BE2C (cell line): ENCODE measurements around the gene TCF4.
A peak's percentile ranks its signal among the peaks of the same experiment; 100 is the strongest.
"Not testable (repeated sequence)": the region's sequence is repeated elsewhere in the genome, so short reads cannot be mapped to it uniquely, and the experiment has no call there.

Experiments
- DNase-seq: peaks from one replicate; pipeline ENCODE4 v3.0.0-alpha.2; 2020
- H3K27me3 ChIP-seq: fragments of 250-450 bp; sonication (Bioruptor Pico); 2 replicates; pipeline ENCODE4 v1.5.1; 2020; ENCODE audit warnings: mild to moderate bottlenecking
- H3K36me3 ChIP-seq: fragments of 250-450 bp; sonication (Bioruptor Pico); 2 replicates; pipeline ENCODE4 v1.5.1; 2020; ENCODE audit warnings: mild to moderate bottlenecking
- H3K4me1 ChIP-seq: fragments of 250-450 bp; sonication (Bioruptor Pico); 2 replicates; pipeline ENCODE4 v1.5.1; 2020
- H3K4me3 ChIP-seq: 2 replicates; pipeline ENCODE4 v1.5.1; 2011; ENCODE audit warnings: low read depth, low read length
- H3K9me3 ChIP-seq: fragments of 250-450 bp; sonication (Bioruptor Pico); 2 replicates; pipeline ENCODE4 v1.5.1; 2020
- TF ChIP-seq, protein P1 (sequence below): IDR thresholded peaks from 2 replicates; pipeline ENCODE4 v1.5.1; 2012; ENCODE audit warnings: mild to moderate bottlenecking, low read depth, low read length

TCF4 gene

GRCh38 chr18:55477499-55477859 is 110.5 kb downstream of the TCF4 start:
- no peaks in the 10 kb centered on the region for H3K9me3 ChIP-seq
- peaks cover 13% of the 10 kb centered on the region; the same call in 1 of the 2 replicates for H3K4me1 ChIP-seq
- no peaks in the 10 kb centered on the region for H3K27me3 ChIP-seq
- peak overlapping the region; percentile 54 for H3K4me3 ChIP-seq
- TF ChIP-seq, protein P1, sequence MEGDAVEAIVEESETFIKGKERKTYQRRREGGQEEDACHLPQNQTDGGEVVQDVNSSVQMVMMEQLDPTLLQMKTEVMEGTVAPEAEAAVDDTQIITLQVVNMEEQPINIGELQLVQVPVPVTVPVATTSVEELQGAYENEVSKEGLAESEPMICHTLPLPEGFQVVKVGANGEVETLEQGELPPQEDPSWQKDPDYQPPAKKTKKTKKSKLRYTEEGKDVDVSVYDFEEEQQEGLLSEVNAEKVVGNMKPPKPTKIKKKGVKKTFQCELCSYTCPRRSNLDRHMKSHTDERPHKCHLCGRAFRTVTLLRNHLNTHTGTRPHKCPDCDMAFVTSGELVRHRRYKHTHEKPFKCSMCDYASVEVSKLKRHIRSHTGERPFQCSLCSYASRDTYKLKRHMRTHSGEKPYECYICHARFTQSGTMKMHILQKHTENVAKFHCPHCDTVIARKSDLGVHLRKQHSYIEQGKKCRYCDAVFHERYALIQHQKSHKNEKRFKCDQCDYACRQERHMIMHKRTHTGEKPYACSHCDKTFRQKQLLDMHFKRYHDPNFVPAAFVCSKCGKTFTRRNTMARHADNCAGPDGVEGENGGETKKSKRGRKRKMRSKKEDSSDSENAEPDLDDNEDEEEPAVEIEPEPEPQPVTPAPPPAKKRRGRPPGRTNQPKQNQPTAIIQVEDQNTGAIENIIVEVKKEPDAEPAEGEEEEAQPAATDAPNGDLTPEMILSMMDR: peak; percentile 24
- H3K36me3 ChIP-seq: no peaks in the 10 kb centered on the region
- DNase-seq: peak; percentile 18

- DNase-seq: no peak
- Histone ChIP-seq H3K27me3 (no peaks in the 10 kb centered on the region), H3K4me1 (peaks cover 21% of the 10 kb centered on the region; the same call in 1 of the 2 replicates), H3K36me3 (no peaks in the 10 kb centered on the region), H3K9me3 (no peaks in the 10 kb centered on the region), H3K4me3 (no peak overlapping the region)
- TF ChIP-seq, protein P1: no peak
These were observed 112.1 kb downstream of the TCF4 start for GRCh38 chr18:55475916-55476315.

DNA sequence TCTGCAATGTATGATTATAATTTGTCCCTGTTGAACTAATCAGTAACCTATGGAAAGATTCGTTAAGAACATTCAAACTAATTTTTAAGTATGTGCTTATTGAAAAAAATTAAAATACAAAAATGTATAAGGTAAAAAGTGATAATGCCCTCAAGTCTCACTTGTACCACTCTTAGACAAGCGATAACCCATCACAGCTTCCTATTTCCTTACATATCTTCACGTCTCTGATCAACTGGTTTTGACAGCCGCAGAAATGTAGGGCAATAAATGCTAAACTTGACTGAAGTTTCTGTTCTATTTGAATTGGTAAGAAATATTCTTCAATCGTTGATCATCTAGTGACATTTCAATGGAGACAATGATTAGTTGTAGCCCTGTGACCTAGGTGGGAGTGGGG is 112.5 kb downstream of the TCF4 start:
- DNase-seq: no peak
- no peaks in the 10 kb centered on the region for H3K27me3 ChIP-seq
- TF ChIP-seq, protein P1: no peak
- no peaks in the 10 kb centered on the region for H3K9me3 ChIP-seq
- H3K4me1 ChIP-seq: peaks cover 21% of the 10 kb centered on the region; the same call in 1 of the 2 replicates
- no peak overlapping the region for H3K4me3 ChIP-seq
- no peaks in the 10 kb centered on the region for H3K36me3 ChIP-seq

- TF ChIP-seq, protein P1: no peak
- no peaks in the 10 kb centered on the region for H3K36me3 ChIP-seq
- H3K4me1 ChIP-seq: peaks cover 21% of the 10 kb centered on the region; the same call in 1 of the 2 replicates
- no peaks in the 10 kb centered on the region for H3K27me3 ChIP-seq
- H3K9me3 ChIP-seq: no peaks in the 10 kb centered on the region
- no peak for DNase-seq
- no peak overlapping the region for H3K4me3 ChIP-seq
These were observed 114.4 kb downstream of the TCF4 start for GRCh38 chr18:55473560-55473959.

DNA sequence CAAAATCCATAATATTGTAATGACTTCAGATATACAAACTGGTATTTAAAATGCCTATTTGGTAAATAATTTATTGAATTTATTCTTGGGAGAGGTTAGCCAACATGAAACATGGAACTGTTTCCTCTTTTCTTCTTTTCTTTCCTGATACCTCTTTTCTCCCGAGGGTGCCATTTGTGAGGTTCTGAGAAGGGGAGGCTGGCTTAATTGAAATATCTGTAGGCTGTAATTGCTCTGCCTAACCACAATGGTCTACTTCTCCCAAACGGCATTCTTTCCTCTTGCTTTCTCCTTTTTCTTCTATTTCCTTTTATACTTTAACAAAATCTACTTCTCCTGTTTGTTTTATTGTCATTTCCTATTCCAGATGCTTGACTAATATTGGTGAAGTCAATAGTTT is 114.9 kb downstream of the TCF4 start:
- Histone ChIP-seq H3K4me1 (peaks cover 22% of the 10 kb centered on the region; the same call in 1 of the 2 replicates), H3K36me3 (no peaks in the 10 kb centered on the region), H3K9me3 (no peaks in the 10 kb centered on the region), H3K27me3 (no peaks in the 10 kb centered on the region), H3K4me3 (no peak overlapping the region)
- DNase-seq: no peak
- TF ChIP-seq, protein P1: no peak

- Histone ChIP-seq H3K4me3 (no peak overlapping the region), H3K9me3 (no peaks in the 10 kb centered on the region), H3K27me3 (no peaks in the 10 kb centered on the region), H3K36me3 (no peaks in the 10 kb centered on the region), H3K4me1 (peaks cover 29% of the 10 kb centered on the region; the same call in 1 of the 2 replicates)
- TF ChIP-seq, protein P1: no peak
- DNase-seq: no peak
These were observed 117.2 kb downstream of the TCF4 start for GRCh38 chr18:55470826-55471225.

- H3K4me3 ChIP-seq, H3K36me3 ChIP-seq, H3K9me3 ChIP-seq, H3K27me3 ChIP-seq, DNase-seq: not testable (repeated sequence)
- peaks cover 21% of the 10 kb centered on the region; the same call in 1 of the 2 replicates for H3K4me1 ChIP-seq
These were observed 118.9 kb downstream of the TCF4 start for GRCh38 chr18:55469134-55469533.
